Measurements from ENCODE around the gene CHST11.

The CHST11 gene

DNA sequence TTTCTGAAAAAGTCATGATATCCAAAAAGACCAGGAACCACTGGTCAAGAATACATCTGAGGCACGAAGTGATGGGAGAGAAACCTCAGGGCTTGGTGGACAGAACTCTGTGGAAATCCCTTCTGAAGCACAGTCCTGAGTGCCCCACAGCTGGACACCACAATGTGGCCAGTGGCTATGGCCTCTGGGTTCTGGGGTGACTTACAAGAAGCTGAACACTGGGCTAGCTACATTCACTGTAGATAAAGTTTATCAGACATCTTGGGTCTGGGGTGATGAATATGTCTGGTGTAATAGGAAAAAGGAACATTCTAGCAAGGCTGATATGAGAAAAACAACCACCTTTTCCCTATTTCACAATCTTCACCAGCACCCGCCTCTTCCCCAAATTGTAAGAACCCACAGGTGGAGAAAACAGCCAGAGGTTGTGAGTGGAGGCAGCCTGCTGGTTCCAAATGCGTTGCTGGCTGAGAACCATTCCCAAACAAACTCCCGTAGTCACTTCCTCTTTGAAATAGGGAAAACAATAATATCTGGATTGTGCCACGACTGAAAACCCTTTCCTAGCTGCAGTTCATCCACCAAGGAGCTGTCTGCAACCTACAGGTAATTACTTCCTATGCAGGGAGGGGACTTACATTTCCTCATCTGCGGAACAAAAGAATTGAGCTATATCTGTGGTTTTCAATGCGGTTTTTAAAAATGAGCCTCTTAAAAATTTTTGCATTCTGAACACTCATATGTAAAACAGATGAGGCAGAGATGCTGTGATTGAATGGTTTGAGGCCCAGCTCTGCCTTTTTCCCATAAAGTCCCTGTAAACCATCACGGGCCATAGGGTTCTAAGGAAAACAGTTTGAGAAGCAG, 307.7 kb downstream of the CHST11 start:
- Histone ChIP-seq H4K20me1 (peaks cover 0 to 29% (median 10%) of the 10 kb centered on the region in 11 experiments; a peak in 5 of 22 replicates), H3K4me2 (peak overlapping the region in 8 of 11 experiments; percentile 25 to 95 (median 90); a peak in 15 of 22 replicates), H3K4me1 (peaks cover 0 to 60% (median 45%) of the 10 kb centered on the region in 10 experiments; a peak in 17 of 20 replicates), H3K36me3 (peaks cover 0 to 24% (median 14%) of the 10 kb centered on the region in 11 experiments; a peak in 17 of 22 replicates), H3K27ac (peak overlapping the region in 9 of 11 experiments; percentile 6 to 88 (median 74); a peak in 15 of 22 replicates), H3K9me3 (replicated peaks in 1 of 11) (no peaks in the 10 kb centered on the region), H3K4me3 (peak overlapping the region in 1 of 10 experiments; percentile 3; a peak in 1 of 20 replicates), H3K27me3 (no peaks in the 10 kb centered on the region), H3K9ac (peak overlapping the region in 5 of 11 experiments; percentile 1 to 74 (median 49); a peak in 6 of 22 replicates)
- TF ChIP-seq Cebpa-rat (IDR thresholded peaks at IDR 0.05), result peak in 1 of 11 experiments; percentile 16; a peak in 1 of 22 replicates

- no peak for TF ChIP-seq Cebpa-rat (IDR thresholded peaks at IDR 0.05)
- Histone ChIP-seq H4K20me1 (peaks cover 0 to under 1% (median 0%) of the 10 kb centered on the region in 11 experiments; a peak in 2 of 22 replicates), H3K4me1 (peaks cover 0 to 32% (median 27%) of the 10 kb centered on the region in 10 experiments; a peak in 16 of 20 replicates), H3K9me3 (replicated peaks in 1 of 11) (peaks cover 4 to 10% (median 6%) of the 10 kb centered on the region in 11 experiments), H3K4me2 (no peak overlapping the region), H3K9ac (no peak overlapping the region), H3K27me3 (no peaks in the 10 kb centered on the region), H3K36me3 (peaks cover 0 to 5% (median 0%) of the 10 kb centered on the region in 11 experiments; a peak in 2 of 22 replicates), H3K27ac (no peak overlapping the region), H3K4me3 (no peak overlapping the region)
Measured at GRCh38 chr12:104767261-104767660, 310.5 kb downstream of the CHST11 start.

DNA sequence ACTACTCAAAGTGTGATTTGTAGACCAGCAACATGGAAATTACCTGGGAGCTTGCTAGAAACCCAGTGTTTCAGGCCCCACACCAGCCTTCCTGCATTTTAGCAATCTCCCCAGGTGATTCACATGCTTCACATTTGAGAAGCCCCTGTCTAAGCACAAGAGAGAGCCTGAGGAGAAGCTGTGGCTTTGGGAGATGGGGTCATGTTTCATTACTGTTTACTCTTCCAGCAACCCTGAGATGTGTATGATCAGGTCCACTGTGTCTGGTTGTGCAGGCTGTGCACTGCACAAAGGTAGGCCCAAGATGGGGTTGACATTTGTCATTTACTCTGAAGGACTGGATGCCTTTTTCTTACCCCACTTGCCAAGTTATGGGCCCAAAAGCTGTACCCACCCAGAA, 311.3 kb downstream of the CHST11 start:
- H3K27ac ChIP-seq, result no peak overlapping the region
- H3K9ac ChIP-seq, result no peak overlapping the region
- H3K36me3 ChIP-seq, result peaks cover 0 to 5% (median 0%) of the 10 kb centered on the region in 11 experiments; a peak in 2 of 22 replicates
- H3K4me1 ChIP-seq, result peaks cover 0 to 25% (median 20%) of the 10 kb centered on the region in 10 experiments; a peak in 16 of 20 replicates
- H3K9me3 ChIP-seq (replicated peaks in 1 of 11), result peaks cover 11 to 17% (median 13%) of the 10 kb centered on the region in 11 experiments
- no peak overlapping the region for H3K4me2 ChIP-seq
- H3K4me3 ChIP-seq, result no peak overlapping the region
- H4K20me1 ChIP-seq, result no peaks in the 10 kb centered on the region; a peak in 1 of 22 replicates
- H3K27me3 ChIP-seq, result no peaks in the 10 kb centered on the region
- TF ChIP-seq Cebpa-rat (IDR thresholded peaks at IDR 0.05), result no peak

DNA sequence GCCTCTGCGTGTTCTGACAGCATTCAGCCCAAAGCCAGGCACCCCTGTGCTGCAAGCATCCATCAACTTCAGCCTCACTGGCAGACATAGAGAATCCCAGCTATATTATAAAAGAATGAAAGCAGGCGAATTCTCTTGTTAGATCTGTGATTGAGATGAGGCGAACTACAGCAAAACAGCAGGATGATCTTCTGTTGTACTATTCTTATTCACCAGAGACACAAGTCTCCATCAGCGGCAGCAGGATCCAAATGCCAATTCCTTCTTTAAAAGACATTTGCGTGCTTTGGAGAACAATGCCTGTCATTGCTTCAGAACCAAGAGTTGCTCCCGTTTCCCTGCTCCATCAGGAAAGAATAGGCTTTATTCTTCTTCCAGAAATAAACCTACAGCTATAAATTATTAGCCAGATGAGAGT, 312.4 kb downstream of the CHST11 start:
- H4K20me1 ChIP-seq, result no peaks in the 10 kb centered on the region
- H3K9me3 ChIP-seq (replicated peaks in 1 of 11), result peaks cover 22 to 29% (median 24%) of the 10 kb centered on the region in 11 experiments
- no peak overlapping the region for H3K4me3 ChIP-seq
- H3K4me2 ChIP-seq, result no peak overlapping the region
- H3K9ac ChIP-seq, result no peak overlapping the region
- H3K27ac ChIP-seq, result no peak overlapping the region
- TF ChIP-seq Cebpa-rat (IDR thresholded peaks at IDR 0.05), result no peak
- no peaks in the 10 kb centered on the region for H3K27me3 ChIP-seq
- peaks cover 0 to 3% (median 0%) of the 10 kb centered on the region in 11 experiments; a peak in 1 of 22 replicates for H3K36me3 ChIP-seq
- peaks cover 0 to 13% (median 9%) of the 10 kb centered on the region in 10 experiments; a peak in 15 of 20 replicates for H3K4me1 ChIP-seq

- Histone ChIP-seq H3K36me3 (peaks cover 0 to 3% (median 0%) of the 10 kb centered on the region in 11 experiments; a peak in 1 of 22 replicates), H3K27me3 (no peaks in the 10 kb centered on the region), H3K4me3 (no peak overlapping the region), H3K9me3 (replicated peaks in 1 of 11) (peaks cover 23 to 30% (median 25%) of the 10 kb centered on the region in 11 experiments), H3K9ac (no peak overlapping the region), H4K20me1 (no peaks in the 10 kb centered on the region), H3K4me1 (no peaks in the 10 kb centered on the region), H3K27ac (no peak overlapping the region), H3K4me2 (no peak overlapping the region)
- TF ChIP-seq Cebpa-rat (IDR thresholded peaks at IDR 0.05), result no peak
Measured at GRCh38 chr12:104772336-104772735, 315.6 kb downstream of the CHST11 start.

DNA sequence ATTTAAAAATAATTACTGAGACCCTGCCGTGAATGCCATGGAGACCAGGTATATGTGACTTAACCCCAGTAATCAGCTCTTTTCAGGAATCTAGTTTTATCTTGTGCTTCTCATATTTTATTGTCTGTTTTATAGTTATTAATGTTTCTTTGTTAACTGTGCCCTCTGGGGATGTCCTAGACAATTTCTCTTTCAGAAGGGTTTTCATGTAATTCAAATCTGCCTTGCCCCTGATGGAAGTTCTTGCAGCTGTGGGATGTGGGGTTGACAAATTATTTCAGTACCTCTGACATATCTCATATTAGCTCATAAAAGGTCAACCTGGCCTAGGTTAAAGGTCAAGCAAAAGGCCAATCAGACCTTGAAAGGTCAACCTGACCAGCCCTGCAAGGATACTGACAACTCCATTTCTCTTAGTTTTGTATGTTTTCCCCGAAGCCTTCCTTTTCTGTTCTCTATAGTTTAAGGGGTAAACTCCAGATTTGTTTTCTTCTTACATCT, 319.0 kb downstream of the CHST11 start:
- no peak overlapping the region for H3K4me2 ChIP-seq
- no peak overlapping the region for H3K9ac ChIP-seq

DNA sequence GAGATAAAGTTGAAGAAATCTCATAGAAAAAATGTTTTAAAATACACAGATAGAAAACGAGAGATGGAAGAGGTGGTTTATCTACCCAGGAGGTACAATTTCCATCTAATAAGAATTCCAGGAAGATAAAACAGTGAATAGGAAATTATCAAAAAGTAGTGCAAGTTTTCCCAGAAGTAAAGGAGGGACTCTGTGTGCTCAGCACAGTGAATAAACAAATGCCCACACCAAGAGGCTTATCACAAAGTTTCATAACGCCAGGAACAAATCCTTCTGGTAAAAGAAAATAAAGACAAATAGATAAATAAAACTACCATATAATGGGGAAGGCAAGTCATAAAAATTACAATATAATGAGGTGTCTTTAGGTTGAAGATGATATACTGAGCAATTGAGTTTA, 322.4 kb downstream of the CHST11 start:
- Histone ChIP-seq H4K20me1 (no peaks in the 10 kb centered on the region), H3K9me3 (replicated peaks in 1 of 11) (peaks cover 28 to 39% (median 35%) of the 10 kb centered on the region in 11 experiments), H3K9ac (no peak overlapping the region), H3K4me1 (no peaks in the 10 kb centered on the region), H3K27ac (no peak overlapping the region), H3K36me3 (no peaks in the 10 kb centered on the region; a peak in 1 of 22 replicates), H3K4me3 (no peak overlapping the region), H3K27me3 (no peaks in the 10 kb centered on the region), H3K4me2 (no peak overlapping the region)
- no peak for TF ChIP-seq Cebpa-rat (IDR thresholded peaks at IDR 0.05)

More for the DNA sequence above, 319.0 kb downstream of the CHST11 start:
- Histone ChIP-seq H3K27me3 (no peaks in the 10 kb centered on the region), H3K9me3 (replicated peaks in 1 of 11) (peaks cover 38 to 56% (median 43%) of the 10 kb centered on the region in 11 experiments), H3K4me1 (no peaks in the 10 kb centered on the region), H3K4me3 (no peak overlapping the region), H3K27ac (no peak overlapping the region), H4K20me1 (no peaks in the 10 kb centered on the region), H3K36me3 (peaks cover 0 to 3% (median 0%) of the 10 kb centered on the region in 11 experiments; a peak in 2 of 22 replicates)
- no peak for TF ChIP-seq Cebpa-rat (IDR thresholded peaks at IDR 0.05)

- Histone ChIP-seq H3K4me1 (no peaks in the 10 kb centered on the region), H3K9me3 (replicated peaks in 1 of 11) (peaks cover 27 to 39% (median 34%) of the 10 kb centered on the region in 11 experiments), H3K9ac (no peak overlapping the region), H3K4me3 (no peak overlapping the region), H3K27me3 (no peaks in the 10 kb centered on the region), H4K20me1 (no peaks in the 10 kb centered on the region), H3K4me2 (no peak overlapping the region), H3K27ac (no peak overlapping the region), H3K36me3 (no peaks in the 10 kb centered on the region; a peak in 1 of 22 replicates)
- no peak for TF ChIP-seq Cebpa-rat (IDR thresholded peaks at IDR 0.05)
Measured at GRCh38 chr12:104782296-104782695, 325.5 kb downstream of the CHST11 start.

DNA sequence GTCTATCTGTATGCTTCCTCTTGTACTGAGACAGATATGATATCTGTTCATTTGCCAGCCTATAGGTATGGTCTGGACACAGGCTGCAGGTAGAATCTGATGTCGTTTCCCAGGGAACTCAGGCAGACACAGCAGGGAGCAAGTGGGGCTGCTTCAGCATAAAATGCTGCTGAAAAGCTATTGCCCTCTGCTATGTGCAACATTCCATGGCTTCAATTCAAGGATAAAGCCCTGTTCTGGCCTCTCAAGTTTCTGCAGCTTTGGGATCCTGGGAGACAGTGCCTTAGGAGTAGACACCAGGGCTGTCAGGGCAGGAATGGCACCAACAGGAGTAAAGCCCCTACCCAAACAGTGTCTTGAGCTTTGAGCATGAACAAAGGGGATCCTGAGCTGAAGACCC, 327.8 kb downstream of the CHST11 start:
- no peak overlapping the region for H3K4me2 ChIP-seq
- H4K20me1 ChIP-seq, result no peaks in the 10 kb centered on the region
- H3K27ac ChIP-seq, result no peak overlapping the region
- H3K9me3 ChIP-seq (replicated peaks in 1 of 11), result peaks cover 21 to 31% (median 28%) of the 10 kb centered on the region in 11 experiments
- H3K4me3 ChIP-seq, result no peak overlapping the region
- no peak overlapping the region for H3K9ac ChIP-seq
- H3K27me3 ChIP-seq, result no peaks in the 10 kb centered on the region
- no peaks in the 10 kb centered on the region; a peak in 1 of 22 replicates for H3K36me3 ChIP-seq
- H3K4me1 ChIP-seq, result peaks cover 5 to 14% (median 7%) of the 10 kb centered on the region in 10 experiments; a peak in 17 of 20 replicates
- TF ChIP-seq Cebpa-rat (IDR thresholded peaks at IDR 0.05), result no peak
